ENCODE data around the gene HAAO. TPM values are rescaled to one million over a fixed set of nuclear protein-coding genes. Genes with fewer than 3 reads are reported as not detected.

The HAAO gene
- total RNA-seq, 3 donors from 2014 or later, result 4.4 to 6.2 (median 5.9) TPM

DNA sequence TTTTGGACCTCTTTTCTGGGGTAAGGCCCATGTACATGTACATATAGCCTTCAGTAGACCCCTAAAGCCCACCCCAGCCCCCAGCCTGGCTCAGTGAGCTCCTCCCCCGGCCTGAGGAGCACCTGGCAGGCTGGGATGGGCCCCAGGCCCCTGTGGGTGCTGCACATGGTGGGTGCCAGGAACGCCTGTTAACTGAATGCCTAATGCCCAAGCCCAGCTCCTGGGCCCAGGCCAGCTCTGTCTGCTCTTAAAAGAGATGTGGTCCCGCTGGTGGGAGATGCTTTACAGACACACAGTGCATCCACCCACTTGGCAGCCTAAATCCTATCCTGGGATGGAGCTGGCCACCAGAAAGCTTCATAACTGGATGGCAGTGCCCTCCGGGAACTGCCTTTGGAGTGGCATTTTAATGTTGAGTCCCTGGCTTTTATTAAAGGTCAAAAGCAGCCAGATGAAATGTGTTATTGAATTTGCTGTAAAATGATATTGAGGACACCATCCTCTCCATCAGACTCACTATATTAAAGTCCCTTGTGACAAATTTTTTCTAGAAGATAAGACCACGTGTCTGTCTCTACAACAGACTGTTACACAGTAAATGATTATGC is 20.7 kb downstream of the HAAO start:
- DNase-seq (ENCODE audit: low spot score in 2 of 2), result no peak
- no peak overlapping the region for H3K4me3 ChIP-seq
- no peaks in the 10 kb centered on the region for H3K36me3 ChIP-seq
- no peaks in the 10 kb centered on the region for H3K27me3 ChIP-seq
- H3K4me1 ChIP-seq, result no peaks in the 10 kb centered on the region
- no peaks in the 10 kb centered on the region for H3K9me3 ChIP-seq
- H3K27ac ChIP-seq, result no peak overlapping the region
- intact Hi-C loops (cut with DNase I; ENCODE audit: low total_unique reads), result no loop called here
- no peak for TF ChIP-seq POLR2A (IDR thresholded peaks at IDR 0.05)
- TF ChIP-seq POLR2AphosphoS5 (IDR thresholded peaks at IDR 0.05), result no peak
- TF ChIP-seq CTCF (IDR thresholded peaks at IDR 0.05), result no peak

GRCh38 chr2:42770288-42771131 is 21.9 kb downstream of the HAAO start:
- no peak for DNase-seq (ENCODE audit: low spot score in 2 of 2)
- no peaks in the 10 kb centered on the region for H3K27me3 ChIP-seq
- intact Hi-C loops (cut with DNase I; ENCODE audit: low total_unique reads), result no loop called here

DNA sequence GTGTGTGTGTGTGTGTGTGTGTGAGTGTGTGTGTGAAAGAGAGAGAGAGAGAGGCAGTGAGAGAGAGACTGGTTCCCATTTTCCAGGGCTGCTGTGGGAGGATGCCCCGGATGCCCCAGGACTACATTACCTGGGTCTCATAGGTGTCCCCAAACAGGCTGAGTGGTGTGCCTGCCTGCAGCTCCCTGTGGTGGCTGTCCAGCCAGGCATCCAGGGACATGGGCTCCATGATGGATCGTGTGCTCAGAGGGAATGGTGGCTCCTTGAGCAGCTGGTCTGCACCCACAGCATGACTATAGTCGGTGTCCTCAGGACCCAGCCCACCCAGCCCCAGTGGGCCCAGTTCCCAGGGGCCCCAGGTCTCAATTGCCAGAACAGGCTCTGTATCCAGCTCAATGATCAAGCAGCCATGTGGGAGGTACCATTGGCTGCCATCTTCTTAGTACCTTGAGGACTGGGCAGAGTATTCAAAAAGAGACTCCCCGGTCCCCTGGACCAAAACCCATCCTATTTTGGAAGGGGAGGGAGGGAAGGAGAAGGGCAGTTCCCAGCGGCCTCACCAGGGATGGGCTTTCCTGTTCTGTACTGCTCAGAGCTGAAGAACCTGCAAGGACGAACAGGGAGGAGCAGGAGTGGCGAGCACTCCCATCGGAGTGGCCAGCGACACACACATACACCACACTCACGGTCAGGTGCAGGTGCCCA is 22.6 kb downstream of the HAAO start:
- Histone ChIP-seq H3K9me3 (no peaks in the 10 kb centered on the region), H3K4me1 (no peaks in the 10 kb centered on the region), H3K27ac (no peak overlapping the region), H3K27me3 (no peaks in the 10 kb centered on the region), H3K4me3 (no peak overlapping the region), H3K36me3 (no peaks in the 10 kb centered on the region)
- intact Hi-C loops (cut with DNase I; ENCODE audit: low total_unique reads), result no loop called here
- DNase-seq (ENCODE audit: low spot score in 2 of 2), result no peak
- no peak for TF ChIP-seq POLR2AphosphoS5 (IDR thresholded peaks at IDR 0.05)
- TF ChIP-seq CTCF (IDR thresholded peaks at IDR 0.05), result no peak
- no peak for TF ChIP-seq POLR2A (IDR thresholded peaks at IDR 0.05)

More at GRCh38 chr2:42770288-42771131, 21.9 kb downstream of the HAAO start:
- Histone ChIP-seq H3K4me3 (no peak overlapping the region), H3K4me1 (no peaks in the 10 kb centered on the region), H3K36me3 (no peaks in the 10 kb centered on the region), H3K9me3 (no peaks in the 10 kb centered on the region), H3K27ac (no peak overlapping the region)
- no peak for TF ChIP-seq POLR2A (IDR thresholded peaks at IDR 0.05)
- TF ChIP-seq POLR2AphosphoS5 (IDR thresholded peaks at IDR 0.05), result no peak
- TF ChIP-seq CTCF (IDR thresholded peaks at IDR 0.05), result no peak

GRCh38 chr2:42768706-42769256 is 23.6 kb downstream of the HAAO start:
- DNase-seq (ENCODE audit: low spot score in 2 of 2), result no peak
- no peaks in the 10 kb centered on the region for H3K4me1 ChIP-seq
- no peak overlapping the region for H3K4me3 ChIP-seq
- intact Hi-C loops (cut with DNase I; ENCODE audit: low total_unique reads), result no loop called here
- H3K9me3 ChIP-seq, result no peaks in the 10 kb centered on the region
- H3K36me3 ChIP-seq, result no peaks in the 10 kb centered on the region
- no peak for TF ChIP-seq POLR2AphosphoS5 (IDR thresholded peaks at IDR 0.05)
- no peak for TF ChIP-seq CTCF (IDR thresholded peaks at IDR 0.05)
- TF ChIP-seq POLR2A (IDR thresholded peaks at IDR 0.05), result no peak
- no peak overlapping the region for H3K27ac ChIP-seq
- H3K27me3 ChIP-seq, result no peaks in the 10 kb centered on the region
